HCEC 1CT (cell line): ENCODE measurements around the gene USP13.

ENCODE experiments used
- DNase-seq: peaks from one replicate; pipeline ENCODE4 v3.0.0-alpha.2; 2017

The USP13 gene

GRCh38 chr3:179801856-179802255 is 149.0 kb downstream of the USP13 start:
- peak; percentile 45 for DNase-seq

- peak; percentile 65 for DNase-seq
These were observed 153.3 kb downstream of the USP13 start for GRCh38 chr3:179806177-179806576.

GRCh38 chr3:179807588-179807987 is 154.7 kb downstream of the USP13 start:
- no peak for DNase-seq

GRCh38 chr3:179809639-179810038 is 156.8 kb downstream of the USP13 start:
- no peak for DNase-seq

GRCh38 chr3:179811321-179812095 is 158.7 kb downstream of the USP13 start:
- peak; percentile 88 for DNase-seq

DNA sequence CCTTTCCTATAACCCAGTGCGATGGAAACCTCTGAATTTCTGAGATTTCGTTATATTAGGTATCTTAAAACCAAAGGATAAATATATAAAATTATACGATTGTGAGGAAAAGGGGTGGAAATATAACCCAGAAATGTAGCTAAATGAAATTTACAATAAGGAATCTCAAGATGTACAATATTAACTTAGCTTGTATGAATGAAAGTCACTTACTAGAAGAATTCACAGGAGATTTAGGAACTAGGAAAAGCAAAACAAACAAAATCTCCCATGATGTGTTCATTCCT is 159.2 kb downstream of the USP13 start:
- no peak for DNase-seq

DNA sequence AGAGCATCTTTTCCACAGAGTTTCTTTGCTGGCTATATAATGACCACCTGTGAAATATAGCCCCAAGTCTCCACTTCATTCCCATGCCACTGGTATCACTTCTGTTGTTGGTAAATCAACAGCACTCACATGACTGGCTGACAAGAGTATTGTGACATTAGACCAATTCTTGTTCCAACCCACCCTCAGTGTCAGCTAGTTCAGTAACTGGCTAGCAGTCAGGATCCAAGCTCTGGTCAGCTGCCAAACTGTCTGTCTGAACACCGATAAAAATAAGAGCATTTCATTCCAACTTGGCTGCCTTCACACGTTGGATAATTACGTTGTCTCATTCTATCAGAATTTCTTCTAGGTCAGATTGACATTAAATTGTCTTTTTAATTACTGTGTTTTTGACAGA is 166.5 kb downstream of the USP13 start:
- DNase-seq: no peak

DNA sequence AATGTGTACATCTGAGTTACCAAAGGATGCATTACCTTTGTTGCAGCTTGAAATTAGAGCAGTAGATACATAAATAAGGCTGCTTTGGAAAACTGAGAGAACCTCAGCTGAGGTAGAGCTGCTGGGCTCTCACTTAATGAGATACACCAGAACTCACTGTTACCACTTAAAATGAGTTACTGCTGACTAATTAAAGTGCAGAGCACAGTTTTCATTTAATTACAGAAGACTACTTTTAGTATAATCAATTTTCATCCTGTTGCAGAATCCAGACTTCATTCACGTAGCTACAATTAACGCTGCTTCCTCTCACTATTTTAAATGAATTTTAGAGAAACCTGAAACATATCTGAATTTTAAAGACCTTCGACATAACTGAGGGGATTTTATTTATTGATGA is 169.5 kb downstream of the USP13 start:
- DNase-seq: no peak

- DNase-seq: no peak
These were observed 172.8 kb downstream of the USP13 start for GRCh38 chr3:179825527-179826246.

- no peak for DNase-seq
These were observed 173.4 kb downstream of the USP13 start for GRCh38 chr3:179826247-179826637.

GRCh38 chr3:179828738-179829137 is 175.9 kb downstream of the USP13 start:
- no peak for DNase-seq

DNA sequence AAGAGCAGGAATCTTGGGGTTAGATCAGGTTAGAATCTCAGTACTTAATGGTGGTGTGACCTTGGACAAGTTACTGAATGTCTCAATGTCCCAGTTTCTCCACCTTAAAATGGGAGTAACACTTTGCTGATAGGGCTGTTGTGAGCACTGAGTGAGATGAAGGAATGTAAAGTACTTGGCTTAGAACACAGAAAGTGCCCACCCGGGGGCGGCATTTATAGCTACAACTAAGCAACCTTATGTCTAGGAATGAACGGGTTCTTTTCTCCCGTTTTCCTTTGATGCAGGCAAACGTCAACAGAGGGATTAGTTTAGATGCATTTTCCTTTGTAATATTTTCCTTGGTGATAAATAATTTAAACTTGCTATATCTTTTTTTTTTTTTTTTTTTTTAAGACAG is 176.6 kb downstream of the USP13 start:
- no peak for DNase-seq

DNA sequence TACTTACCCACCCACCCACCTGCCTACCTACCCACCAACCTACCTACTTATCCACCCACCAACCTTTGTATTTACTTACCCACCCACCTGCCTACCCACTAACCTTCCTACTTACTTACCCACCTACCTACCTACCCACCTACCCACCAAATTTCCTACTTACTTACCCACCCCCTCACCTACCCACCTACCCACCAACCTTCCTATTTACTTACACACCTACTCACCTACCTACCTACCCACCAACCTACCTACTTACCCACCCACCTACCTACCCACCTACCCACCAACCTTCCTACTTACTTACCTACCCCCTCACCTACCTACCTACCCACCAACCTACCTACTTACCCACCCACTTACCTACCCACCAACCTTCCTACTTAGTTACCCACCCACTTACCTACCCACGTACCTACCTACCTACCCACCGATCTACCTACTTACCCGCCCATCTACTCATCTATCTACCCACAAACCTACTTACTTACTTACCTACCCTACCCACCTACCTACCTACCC is 179.6 kb downstream of the USP13 start:
- DNase-seq: no peak

- no peak for DNase-seq
These were observed 180.5 kb downstream of the USP13 start for GRCh38 chr3:179833294-179833693.

- peak; percentile 29 for DNase-seq
These were observed 184.5 kb downstream of the USP13 start for GRCh38 chr3:179837374-179837773.
